Stomach (tissue), 9 donors: ENCODE measurements around the gene EPHB1. TPM values are rescaled to one million over a fixed set of nuclear protein-coding genes. Genes with fewer than 3 reads are reported as not detected.
"Not testable (repeated sequence)": the region's sequence is repeated elsewhere in the genome, so short reads cannot be mapped to it uniquely, and the experiment has no call there.

Experiments used
- DNase-seq, 2 donors: peaks; one replicate each; pipeline versions ENCODE4 v3.0.0 to v3.0.0-alpha.2; 2013 to 2019
- H3K27ac ChIP-seq, 5 donors: fragments of 200-600 bp in 4 of 5; sonication (generic) in 4 of 5; one replicate each; pipeline ENCODE4 v1.5.1; 2013 to 2019; ENCODE audit warnings: mild to moderate bottlenecking in 1 of 5, moderate library complexity in 1 of 5
- H3K27me3 ChIP-seq, 3 donors: fragments of 200-600 bp; sonication (generic); one replicate each; pipeline ENCODE4 v1.5.1; 2017 to 2019; ENCODE audit warnings: mixed run types in 1 of 3
- H3K36me3 ChIP-seq, 4 donors: fragments of 200-600 bp; sonication (generic); 1 replicate in 3 of 4; 2 replicates in 1 of 4; pipeline ENCODE4 v1.5.1; 2016 to 2019
- H3K4me1 ChIP-seq, 4 donors: fragments of 200-600 bp; sonication (generic); one replicate each; pipeline ENCODE4 v1.5.1; 2016 to 2019
- H3K4me3 ChIP-seq, 4 donors: fragments of 200-600 bp; sonication (generic) in 3 of 4; one replicate each; pipeline ENCODE4 v1.5.1; 2016 to 2019; ENCODE audit warnings: mild to moderate bottlenecking in 1 of 4
- H3K9me3 ChIP-seq, 4 donors: fragments of 200-600 bp; sonication (generic); one replicate each; pipeline ENCODE4 v1.5.1; 2016 to 2019
- EP300 ChIP-seq: sonication (generic); formaldehyde crosslinking; IDR thresholded peaks from one replicate; pipeline ENCODE4 v1.6.1; 2017; ENCODE audit warnings: antibody characterized with exemption
- POLR2A ChIP-seq, 4 donors: fragments of 450-650 bp; IDR thresholded peaks; one replicate each; pipeline ENCODE4 v1.6.1; 2016; ENCODE audit warnings: antibody characterized with exemption in 4 of 4, control low read depth in 2 of 4, mild to moderate bottlenecking in 1 of 4, moderate library complexity in 1 of 4
- POLR2AphosphoS5 ChIP-seq, 3 donors: sonication (generic); formaldehyde crosslinking; IDR thresholded peaks; one replicate each; pipeline ENCODE4 v1.6.1; 2016; ENCODE audit warnings: antibody characterized with exemption in 3 of 3
- WGBS, 5 donors: extraction: QIAGEN DNeasy Blood & Tissue Kit in 3 of 5; methylation state at CpG; one replicate each; pipeline versions ENCODE4 v1.1.5 to v1.1.7; 2013 to 2018; 5-methylcytosine and 5-hydroxymethylcytosine counted together
- intact Hi-C: fragments of 100-400 bp; cut with DNase I; formaldehyde crosslinking; loops from one replicate; pipeline ENCODE4 v1.15.1; 2023; ENCODE audit warnings: low total_unique reads
- polyA plus RNA-seq, 3 donors: library from polyadenylated mRNA; stranded (reverse); fragments of 200-250 nt; gene quantifications; one replicate each; pipeline ENCODE4 v1.2.3, GENCODE V29; 2013
- total RNA-seq, 5 donors: library from RNA; depleted of rRNA; stranded (reverse); fragments of >200 nt; gene quantifications; one replicate each; pipeline versions ENCODE4 v1.1.0 to v1.2.3, GENCODE V29; 2014 to 2016
- TF ChIP-seq, protein P1 (sequence below), 7 experiments: fragments of 450-650 bp in 4 of 7; fragments of 200-600 bp in 3 of 7; sonication (generic) in 3 of 7; IDR thresholded peaks; one replicate each; pipeline ENCODE4 v1.5.1; 2016 to 2019; ENCODE audit warnings: antibody characterized with exemption in 7 of 7, control low read depth in 2 of 7, mild to moderate bottlenecking in 1 of 7
- donor health status: healthy with polysubstance abuse.
- donor health status: Bipolar disorder and iron deficiency.
- donor health status: healthy.

Gene EPHB1
- total and polyA plus RNA-seq, 8 donors: 0.13 to 2.3 (median 1.0) TPM; not detected in 4

DNA sequence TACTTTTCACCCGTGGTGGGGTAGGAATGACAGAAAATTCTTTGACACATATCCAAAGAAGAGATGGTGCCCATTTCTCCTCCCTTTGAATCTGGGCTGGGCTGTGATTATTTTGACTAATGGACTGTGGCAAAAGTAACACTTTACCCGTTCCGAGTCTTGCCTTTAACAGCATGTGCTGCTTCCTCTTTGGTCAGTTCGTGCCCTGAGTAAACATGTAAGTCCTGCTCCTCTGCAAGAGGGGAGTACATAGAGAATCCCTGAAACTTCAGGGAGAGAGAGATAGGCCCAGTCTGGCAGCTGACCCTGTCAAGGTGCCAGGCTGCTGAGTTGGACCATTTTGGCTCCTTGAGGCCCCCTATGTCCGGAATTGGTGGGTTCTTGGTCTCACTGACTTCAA, 243.1 kb downstream of the EPHB1 start:
- no peak for DNase-seq
- intact Hi-C loops: no loop called here
- Histone ChIP-seq H3K9me3 (no peaks in the 10 kb centered on the region), H3K4me1 (peaks cover 0 to 12% (median 0%) of the 10 kb centered on the region in 4 donors), H3K27me3 (peaks cover 0 to 5% (median 0%) of the 10 kb centered on the region in 3 donors), H3K4me3 (no peak overlapping the region), H3K27ac (no peak overlapping the region), H3K36me3 (no peaks in the 10 kb centered on the region)
- 39 to 57% (median 50%) methylated on average over 5 of the region's 5 CpGs for WGBS, 5 donors
- TF ChIP-seq, protein P1, sequence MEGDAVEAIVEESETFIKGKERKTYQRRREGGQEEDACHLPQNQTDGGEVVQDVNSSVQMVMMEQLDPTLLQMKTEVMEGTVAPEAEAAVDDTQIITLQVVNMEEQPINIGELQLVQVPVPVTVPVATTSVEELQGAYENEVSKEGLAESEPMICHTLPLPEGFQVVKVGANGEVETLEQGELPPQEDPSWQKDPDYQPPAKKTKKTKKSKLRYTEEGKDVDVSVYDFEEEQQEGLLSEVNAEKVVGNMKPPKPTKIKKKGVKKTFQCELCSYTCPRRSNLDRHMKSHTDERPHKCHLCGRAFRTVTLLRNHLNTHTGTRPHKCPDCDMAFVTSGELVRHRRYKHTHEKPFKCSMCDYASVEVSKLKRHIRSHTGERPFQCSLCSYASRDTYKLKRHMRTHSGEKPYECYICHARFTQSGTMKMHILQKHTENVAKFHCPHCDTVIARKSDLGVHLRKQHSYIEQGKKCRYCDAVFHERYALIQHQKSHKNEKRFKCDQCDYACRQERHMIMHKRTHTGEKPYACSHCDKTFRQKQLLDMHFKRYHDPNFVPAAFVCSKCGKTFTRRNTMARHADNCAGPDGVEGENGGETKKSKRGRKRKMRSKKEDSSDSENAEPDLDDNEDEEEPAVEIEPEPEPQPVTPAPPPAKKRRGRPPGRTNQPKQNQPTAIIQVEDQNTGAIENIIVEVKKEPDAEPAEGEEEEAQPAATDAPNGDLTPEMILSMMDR (IDR thresholded peaks at IDR 0.05): no peak
- no peak for TF ChIP-seq EP300
- TF ChIP-seq POLR2AphosphoS5 (IDR thresholded peaks at IDR 0.05): no peak
- no peak for TF ChIP-seq POLR2A (IDR thresholded peaks at IDR 0.05)

DNA sequence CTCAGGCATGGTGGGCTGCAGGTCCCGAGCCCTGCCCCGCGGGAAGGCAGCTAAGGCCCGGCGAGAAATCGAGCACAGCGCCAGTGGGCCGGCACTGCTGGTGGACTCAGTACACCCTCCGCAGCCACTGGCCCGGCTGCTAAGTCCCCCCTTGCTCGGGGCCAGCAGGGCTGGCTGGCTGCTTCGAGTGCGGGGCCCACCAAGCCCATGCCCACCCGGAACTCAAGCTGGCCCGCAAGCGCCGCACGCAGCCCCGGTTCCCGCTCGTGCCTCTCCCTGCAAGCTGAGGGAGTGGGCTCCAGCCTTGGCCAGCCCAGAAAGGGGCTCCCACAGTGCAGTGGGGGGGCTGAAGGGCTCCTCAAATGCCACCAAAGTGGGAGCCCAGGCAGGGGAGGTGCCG, 244.5 kb downstream of the EPHB1 start:
- H3K9me3 ChIP-seq, H3K27me3 ChIP-seq, H3K27ac ChIP-seq, intact Hi-C loops, H3K4me3 ChIP-seq, DNase-seq, H3K36me3 ChIP-seq: not testable (repeated sequence)
- 90 to 96% (median 94%) methylated on average over 2 to 22 of the region's 22 CpGs for WGBS, 5 donors
- peaks cover 0 to 12% (median 0%) of the 10 kb centered on the region in 4 donors for H3K4me1 ChIP-seq

DNA sequence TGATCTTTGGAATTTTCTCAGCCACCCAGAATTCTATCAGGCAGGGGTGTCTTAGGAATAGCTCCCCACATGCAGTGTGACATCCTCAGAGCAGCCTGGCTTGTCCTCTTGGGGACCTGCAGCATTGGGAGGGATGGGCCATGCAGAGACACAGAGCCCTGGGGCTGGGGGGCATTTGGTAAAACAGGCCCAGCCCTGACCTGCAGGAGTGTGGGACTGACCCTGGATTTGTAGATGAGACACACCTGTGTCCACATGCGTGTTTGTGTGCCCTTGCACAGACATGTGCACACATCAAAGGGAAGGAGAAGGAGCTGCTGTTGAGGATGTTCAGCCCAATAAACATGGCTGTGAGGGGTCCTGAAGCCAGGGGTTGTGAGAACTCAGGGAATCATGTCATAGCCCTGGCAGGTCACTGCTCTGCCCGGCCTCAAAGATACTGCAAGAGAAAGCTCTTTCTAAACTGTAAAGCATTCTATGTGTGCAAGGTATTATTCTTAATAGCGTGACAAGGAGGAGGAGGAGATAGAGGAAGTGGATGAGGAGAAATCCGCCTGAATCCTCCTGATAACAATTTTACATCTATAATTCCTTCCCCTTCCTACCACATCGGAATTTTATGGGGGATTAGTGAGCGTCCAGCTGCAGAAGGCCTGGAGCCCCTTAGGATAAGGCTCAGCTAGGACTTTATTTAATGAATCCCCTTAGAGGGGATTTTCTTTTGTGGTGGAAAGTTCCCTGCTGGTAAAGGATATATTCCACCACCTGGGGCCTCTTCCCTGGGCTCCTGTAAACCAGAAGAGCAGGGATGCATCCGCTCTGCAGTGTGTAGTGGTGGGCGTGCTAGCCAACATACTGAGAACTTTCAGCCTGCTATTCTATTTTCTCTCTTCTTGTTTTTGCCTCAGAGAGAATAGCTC, 245.5 kb downstream of the EPHB1 start:
- H3K27me3 ChIP-seq: no peaks in the 10 kb centered on the region
- H3K36me3 ChIP-seq: no peaks in the 10 kb centered on the region
- WGBS, 5 donors: 80 to 88% (median 87%) methylated on average over 8 of the region's 8 CpGs
- H3K4me1 ChIP-seq: peaks cover 0 to 12% (median 0%) of the 10 kb centered on the region in 4 donors
- no peak overlapping the region for H3K4me3 ChIP-seq
- intact Hi-C loops: no loop called here
- no peaks in the 10 kb centered on the region for H3K9me3 ChIP-seq
- H3K27ac ChIP-seq: no peak overlapping the region
- no peak for DNase-seq
- TF ChIP-seq, protein P1 (IDR thresholded peaks at IDR 0.05): no peak
- no peak for TF ChIP-seq POLR2AphosphoS5 (IDR thresholded peaks at IDR 0.05)

DNA sequence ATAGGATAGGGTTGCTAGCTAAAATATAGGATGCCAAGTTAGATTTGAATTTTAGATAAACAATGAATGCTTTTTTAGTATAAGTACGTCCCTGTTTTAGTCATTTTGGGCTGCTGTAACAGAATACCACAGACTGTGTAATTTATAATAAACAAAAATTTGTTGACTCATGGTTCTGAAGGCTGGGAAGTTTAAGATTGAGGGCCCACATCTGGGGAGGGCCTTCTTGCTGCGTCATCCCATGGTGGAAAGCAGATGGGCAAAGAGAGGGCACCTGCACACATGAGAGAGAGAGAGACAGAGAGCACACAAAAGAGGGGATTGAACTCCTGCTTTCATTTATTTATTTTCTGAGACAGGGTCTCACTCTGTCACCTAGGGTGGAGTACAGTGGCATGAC, 246.5 kb downstream of the EPHB1 start:
- Histone ChIP-seq H3K27ac (no peak overlapping the region), H3K4me1 (peaks cover 0 to 12% (median 0%) of the 10 kb centered on the region in 4 donors), H3K27me3 (no peaks in the 10 kb centered on the region), H3K4me3 (no peak overlapping the region), H3K36me3 (no peaks in the 10 kb centered on the region), H3K9me3 (no peaks in the 10 kb centered on the region)
- intact Hi-C loops: no loop called here
- no peak for DNase-seq
- TF ChIP-seq POLR2A (IDR thresholded peaks at IDR 0.05): no peak
- no peak for TF ChIP-seq POLR2AphosphoS5 (IDR thresholded peaks at IDR 0.05)
- TF ChIP-seq, protein P1 (IDR thresholded peaks at IDR 0.05): no peak
- no peak for TF ChIP-seq EP300
- 59 to 78% (median 75%) methylated on average over 2 of the region's 2 CpGs for WGBS, 5 donors

DNA sequence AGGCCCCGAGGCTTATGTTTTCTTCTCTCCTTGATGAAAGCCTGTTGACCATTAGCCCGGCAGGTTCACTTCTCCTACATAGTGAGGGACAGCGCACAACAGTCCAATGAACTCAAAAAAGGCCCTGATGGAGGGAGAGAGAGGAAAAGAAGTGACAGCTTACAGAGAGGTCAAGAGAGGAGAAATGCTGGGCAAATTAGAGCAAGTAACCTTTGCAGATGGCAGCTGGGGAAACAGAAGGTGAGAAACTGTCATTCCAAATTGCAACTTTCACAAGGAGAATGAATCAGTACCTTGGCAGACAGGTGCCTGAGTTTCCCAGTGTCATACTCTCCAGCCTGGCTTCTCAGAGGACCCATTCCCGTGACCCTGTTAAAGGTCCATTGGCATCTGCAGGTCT, 252.0 kb downstream of the EPHB1 start:
- Histone ChIP-seq H3K9me3 (no peaks in the 10 kb centered on the region), H3K36me3 (no peaks in the 10 kb centered on the region), H3K27ac (no peak overlapping the region), H3K4me3 (no peak overlapping the region), H3K27me3 (no peaks in the 10 kb centered on the region), H3K4me1 (no peaks in the 10 kb centered on the region)
- TF ChIP-seq POLR2A (IDR thresholded peaks at IDR 0.05) (no peak), EP300 (no peak), POLR2AphosphoS5 (IDR thresholded peaks at IDR 0.05) (no peak)
- TF ChIP-seq, protein P1 (IDR thresholded peaks at IDR 0.05): no peak
- intact Hi-C loops: no loop called here
- DNase-seq: no peak
- WGBS, 5 donors: 80 to 96% (median 89%) methylated on average over 4 of the region's 4 CpGs
